Measurements from ENCODE around the gene RIC1.
"Not testable (repeated sequence)": the region's sequence is repeated elsewhere in the genome, so short reads cannot be mapped to it uniquely, and the experiment has no call there.

Gene RIC1

DNA sequence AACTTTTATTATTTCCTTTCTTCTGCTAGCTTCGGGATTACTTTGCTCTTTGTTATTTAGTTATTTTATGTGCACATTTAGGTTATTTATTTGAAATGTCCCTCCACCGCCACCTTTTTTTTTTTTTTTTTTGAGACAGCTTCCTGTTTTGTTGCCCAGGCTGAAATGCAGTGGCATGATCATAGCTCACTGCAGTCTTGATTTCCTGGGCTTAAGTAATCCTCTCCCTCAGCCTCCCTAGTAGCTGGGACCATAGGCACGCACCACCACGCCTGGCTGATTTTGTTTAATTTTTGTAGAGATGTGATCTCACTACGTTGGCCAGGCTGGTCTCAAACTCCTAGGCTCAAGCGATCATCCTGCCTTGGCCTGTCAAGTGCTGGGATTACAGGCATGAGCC is 38.5 kb downstream of the RIC1 start:
- DNase-seq (ENCODE audit: low read depth): no peak

DNA sequence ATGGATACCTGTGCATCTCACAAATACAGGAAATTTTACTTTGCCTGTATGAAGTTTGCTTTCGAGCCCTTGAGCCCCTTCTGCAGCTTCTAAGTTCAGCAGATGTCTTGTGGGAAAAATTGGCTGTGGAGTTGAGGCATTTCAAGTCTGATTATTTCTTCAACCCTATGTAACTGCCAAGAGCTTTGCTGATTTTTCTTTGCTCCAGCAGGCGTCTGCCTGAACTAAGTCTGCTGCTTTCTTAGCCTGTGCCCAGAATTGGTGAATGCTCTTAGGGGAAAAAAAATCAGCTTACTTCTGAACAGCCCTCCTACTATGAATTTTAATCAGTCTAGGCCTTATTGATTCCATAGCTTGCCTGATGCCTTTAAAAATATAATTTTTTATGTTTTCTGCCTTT is 41.2 kb downstream of the RIC1 start:
- DNase-seq (ENCODE audit: low read depth): no peak

DNA sequence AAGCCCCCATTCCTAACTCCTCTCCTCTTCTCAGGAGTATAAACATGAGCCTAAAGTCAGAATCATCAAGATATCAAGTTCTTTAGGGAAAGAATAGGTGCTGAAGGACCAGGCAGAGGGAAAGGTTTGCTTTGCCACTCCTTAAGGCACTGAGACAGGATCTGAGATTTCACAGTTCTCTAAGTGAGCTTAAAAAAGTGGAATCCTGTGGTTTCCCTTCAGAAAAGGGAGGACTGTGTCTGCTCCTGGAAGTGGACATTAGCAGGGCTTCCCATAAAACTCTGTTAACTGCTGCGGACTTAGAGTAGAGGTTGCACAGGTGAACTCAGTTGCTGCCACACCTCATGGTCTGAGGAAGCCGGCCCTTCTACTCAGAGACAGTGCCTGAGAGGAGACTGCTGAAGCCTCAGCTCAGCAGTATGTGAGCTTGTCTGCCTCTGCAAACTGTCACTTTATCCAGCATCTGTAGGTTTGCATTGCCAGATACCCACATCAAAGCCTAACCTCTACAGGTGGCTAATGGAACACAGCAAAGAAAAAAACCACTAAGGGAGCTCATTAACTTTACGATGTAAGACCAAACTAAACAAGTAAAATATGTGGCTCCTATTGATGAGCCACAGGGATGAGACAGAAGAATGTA is 42.9 kb downstream of the RIC1 start:
- no peak for DNase-seq (ENCODE audit: low read depth)

DNA sequence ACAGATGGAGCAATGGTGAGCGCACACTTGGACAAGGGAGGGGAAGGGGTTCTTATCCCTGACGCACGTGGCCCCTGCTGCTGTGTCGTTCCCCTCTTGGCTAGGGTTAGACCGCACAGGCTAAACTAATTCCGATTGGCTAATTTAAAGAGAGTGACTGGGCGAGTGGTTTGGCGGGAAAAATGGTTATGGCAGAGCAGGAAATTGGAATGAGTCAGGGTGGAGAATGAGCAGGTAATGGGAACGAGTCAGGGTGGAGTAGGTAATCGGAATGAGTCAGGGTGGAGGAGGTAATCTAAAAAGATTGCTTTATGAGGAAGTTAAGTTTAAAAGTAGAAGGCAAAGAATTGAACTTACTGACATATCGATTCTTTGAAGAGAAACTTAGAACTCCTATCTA is 46.1 kb downstream of the RIC1 start:
- DNase-seq (ENCODE audit: low read depth): not testable (repeated sequence)

GRCh38 chr9:5683591-5683990 is 54.7 kb downstream of the RIC1 start:
- not testable (repeated sequence) for DNase-seq (ENCODE audit: low read depth)

GRCh38 chr9:5684101-5684500 is 55.2 kb downstream of the RIC1 start:
- no peak for DNase-seq (ENCODE audit: low read depth)

DNA sequence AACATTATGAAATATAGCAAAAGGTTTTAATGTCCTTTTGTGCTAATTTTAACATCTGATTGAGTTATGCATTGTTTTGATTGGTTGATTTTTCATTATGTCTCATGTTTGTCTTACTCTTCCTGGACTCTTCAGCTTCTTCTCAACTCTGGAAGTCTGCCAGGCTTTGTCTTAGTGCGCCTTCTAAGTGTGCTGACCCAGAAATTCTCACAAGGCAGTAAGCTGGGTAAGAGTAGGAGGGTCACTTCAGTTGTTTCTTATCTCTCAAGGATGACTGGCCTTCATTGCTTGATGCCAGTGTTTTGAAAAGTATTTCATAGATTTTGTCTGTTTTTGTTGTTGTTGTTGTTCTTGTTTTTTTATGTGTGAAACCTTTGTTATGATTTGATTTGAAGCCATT is 59.2 kb downstream of the RIC1 start:
- DNase-seq (ENCODE audit: low read depth): no peak

GRCh38 chr9:5690278-5690677 is 61.4 kb downstream of the RIC1 start:
- DNase-seq (ENCODE audit: low read depth): no peak

- DNase-seq (ENCODE audit: low read depth): no peak
Observed at GRCh38 chr9:5695860-5696259, 67.0 kb downstream of the RIC1 start.

DNA sequence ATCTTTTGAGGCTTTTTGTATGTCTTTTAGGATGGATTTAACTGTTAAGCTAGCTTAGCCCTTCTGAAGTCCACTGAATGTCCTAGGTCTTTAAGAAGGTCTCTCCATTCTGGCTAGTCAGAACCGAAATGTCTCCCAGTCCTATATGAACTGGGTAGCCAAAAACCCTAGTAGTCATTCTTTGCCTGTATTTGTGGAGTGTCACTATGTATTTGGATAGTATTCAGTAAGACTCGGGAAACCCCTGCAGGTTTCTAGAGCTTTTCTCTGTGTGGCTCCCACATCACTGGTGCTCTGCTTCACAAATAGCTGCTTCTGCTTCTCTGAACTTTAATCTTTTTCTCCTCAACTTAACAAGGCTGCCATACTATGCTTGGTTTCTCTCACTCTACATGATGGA is 68.0 kb downstream of the RIC1 start:
- DNase-seq (ENCODE audit: low read depth): no peak

DNA sequence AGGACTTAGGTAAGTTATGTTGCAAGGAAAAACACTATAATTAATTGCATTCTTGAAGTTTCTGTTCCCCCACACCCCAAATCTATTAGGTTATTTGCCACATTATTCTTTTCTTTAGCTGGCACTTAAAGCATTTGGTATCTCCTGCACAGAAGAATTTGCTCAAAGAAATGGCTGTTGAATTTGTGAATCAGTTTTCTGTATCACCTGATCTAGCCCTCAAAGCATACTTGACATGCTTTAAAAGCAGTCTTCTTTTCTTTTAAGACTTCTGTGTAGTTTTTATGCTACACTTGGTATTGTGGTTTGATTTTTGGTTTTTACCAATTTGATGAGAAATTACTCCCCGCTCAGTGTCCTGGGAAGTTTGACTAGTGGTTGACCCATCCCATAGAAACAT is 69.1 kb downstream of the RIC1 start:
- no peak for DNase-seq (ENCODE audit: low read depth)

DNA sequence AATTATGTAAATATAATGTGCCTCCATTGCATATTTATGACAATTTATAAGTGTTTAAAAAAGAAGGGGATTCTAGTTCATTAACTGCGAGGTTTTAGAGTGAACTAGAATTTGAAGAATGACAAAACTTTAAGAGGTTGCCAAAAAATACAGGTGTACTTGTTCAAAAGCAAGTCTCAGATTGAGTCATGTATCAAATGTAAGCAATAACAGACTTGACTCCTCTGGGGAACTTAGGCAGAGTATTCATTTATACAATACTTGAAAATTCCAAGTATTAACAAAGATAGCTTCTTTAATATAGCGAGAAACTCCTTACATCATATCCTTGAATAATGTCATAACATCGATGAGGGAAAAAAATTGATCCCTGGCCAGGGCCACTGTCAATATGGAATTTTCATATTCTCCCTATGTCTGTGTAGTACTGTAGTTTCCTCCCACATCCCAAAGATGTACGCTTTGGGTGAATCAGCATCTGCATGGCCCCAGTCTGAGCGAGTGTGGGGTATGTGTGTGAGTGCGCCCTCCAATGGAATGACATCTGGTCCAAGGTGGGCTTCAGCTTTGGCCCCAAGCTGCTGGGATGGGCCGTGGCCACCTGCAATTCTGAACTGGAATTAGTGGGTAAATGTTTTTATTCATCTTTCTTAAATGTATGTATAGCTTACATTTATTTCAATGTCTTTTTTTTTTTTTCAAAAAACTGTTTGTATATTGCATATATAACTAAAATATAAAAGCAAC is 70.1 kb downstream of the RIC1 start:
- DNase-seq (ENCODE audit: low read depth): no peak

- DNase-seq (ENCODE audit: low read depth): no peak
Observed at GRCh38 chr9:5708414-5708813, 79.5 kb downstream of the RIC1 start.

DNA sequence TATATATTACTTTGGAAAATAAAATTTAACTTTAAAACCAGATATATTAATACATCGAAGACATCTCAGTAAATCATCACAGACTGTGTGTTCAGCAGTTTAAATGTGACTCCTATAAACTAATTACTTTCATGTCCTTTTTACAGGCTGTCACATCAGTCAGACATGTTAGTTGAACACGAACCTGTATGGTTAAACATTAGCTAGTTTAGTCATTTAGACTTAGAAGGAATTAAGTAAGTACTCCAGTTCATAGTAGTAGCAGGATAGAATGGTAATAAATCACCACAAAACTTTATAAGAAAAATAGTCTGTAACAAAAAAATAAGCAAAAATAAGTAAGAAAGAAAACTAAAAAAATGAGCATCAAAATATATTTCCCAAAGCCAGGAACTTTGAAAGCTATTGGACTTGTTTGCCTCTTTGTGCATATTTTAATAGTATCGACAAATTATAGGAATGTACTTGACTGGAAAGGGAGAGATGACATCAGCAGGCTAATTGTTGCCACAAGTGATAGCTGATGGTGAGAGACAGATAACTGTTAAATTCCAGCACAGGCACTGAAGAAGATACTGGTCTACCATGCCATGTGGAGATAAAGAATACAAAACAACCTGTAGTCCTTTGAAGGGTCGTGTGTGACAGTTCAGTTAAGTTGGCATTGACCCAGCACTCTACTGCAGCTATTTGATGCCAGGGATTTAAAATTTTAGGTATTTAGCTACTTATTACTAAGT is 83.9 kb downstream of the RIC1 start:
- DNase-seq (ENCODE audit: low read depth): no peak

DNA sequence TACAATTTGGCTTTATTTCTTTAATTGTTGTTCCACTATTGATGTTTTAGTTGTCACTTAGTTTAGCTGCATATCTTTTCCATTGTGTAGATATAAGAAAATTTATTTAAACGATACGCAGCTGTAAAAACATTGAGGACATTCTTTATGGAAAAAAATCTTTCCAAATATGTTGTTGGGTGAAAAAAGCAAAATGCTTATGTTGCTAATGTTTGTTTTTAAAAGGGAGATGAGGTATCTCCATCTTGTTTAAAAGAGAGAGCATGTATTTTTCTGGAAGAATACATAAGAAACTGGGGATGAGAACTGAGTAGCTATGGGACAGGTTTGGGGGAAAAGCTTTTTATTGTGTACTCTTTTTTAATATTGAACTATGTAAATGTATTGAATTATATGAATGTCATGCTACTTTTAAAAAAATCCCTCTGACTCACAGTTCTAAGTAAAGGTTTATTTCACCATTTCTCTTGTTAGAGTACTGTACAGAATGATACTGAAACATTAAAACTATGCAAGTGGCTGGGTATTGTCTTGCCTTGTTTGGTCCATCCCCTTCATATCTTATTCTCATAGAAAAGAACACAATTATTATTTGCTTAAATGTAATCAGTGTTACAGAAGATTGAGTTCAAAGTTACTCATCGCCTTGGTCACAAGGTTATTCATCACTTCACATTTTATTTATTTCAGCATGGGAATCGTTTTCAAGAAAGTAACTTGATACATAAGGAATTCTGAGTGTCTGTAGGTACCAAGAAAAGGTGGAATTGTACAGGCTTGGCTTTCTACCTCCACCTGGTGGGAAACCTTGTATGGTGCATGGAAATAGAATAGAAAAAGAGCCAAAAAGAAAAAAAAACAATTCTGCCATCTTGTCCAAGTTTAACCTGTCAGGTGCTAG is 85.8 kb downstream of the RIC1 start:
- no peak for DNase-seq (ENCODE audit: low read depth)

GRCh38 chr9:5715548-5716127 is 86.7 kb downstream of the RIC1 start:
- no peak for DNase-seq (ENCODE audit: low read depth)

- DNase-seq (ENCODE audit: low read depth): not testable (repeated sequence)
Observed at GRCh38 chr9:5717434-5717833, 88.5 kb downstream of the RIC1 start.

DNA sequence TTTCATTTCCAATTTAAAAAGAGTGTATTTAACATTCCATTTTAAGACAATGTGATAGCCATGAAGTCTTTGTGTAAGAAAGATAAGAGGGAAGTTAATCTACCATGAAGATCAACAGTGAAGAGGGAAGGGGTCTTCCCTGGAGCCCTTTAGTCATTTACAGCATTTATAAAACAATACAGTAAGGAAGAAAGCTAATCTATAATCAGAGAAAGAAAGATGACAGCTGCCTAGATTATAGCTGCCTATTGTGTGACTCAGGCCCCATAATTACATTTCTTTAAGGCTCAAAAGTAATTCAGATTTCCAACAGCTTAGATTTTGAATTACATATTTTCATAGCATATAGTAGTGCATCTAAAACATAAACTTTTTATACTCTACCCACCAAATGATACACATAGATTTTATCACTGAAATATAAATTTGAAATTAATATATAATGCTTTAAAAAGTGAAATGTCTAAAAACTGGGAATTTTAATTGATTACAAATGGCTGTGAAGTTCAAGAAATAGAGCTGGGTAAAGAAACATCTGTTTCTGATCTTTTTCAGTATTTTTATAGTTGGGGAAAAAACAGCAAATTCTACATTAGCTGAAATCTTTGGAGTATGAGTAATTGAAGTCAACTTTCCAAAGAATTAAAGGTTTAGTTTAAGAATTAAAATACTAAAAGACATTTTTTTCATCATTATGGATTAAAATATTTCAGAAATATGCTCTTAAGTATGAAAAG is 89.6 kb downstream of the RIC1 start:
- DNase-seq (ENCODE audit: low read depth): no peak

- DNase-seq (ENCODE audit: low read depth): no peak
Observed at GRCh38 chr9:5719100-5719926, 90.4 kb downstream of the RIC1 start.

- DNase-seq (ENCODE audit: low read depth): no peak
Observed at GRCh38 chr9:5720151-5720550, 91.2 kb downstream of the RIC1 start.

All from stimulated activated CD8-positive, alpha-beta memory T cell treated with anti-CD3 and anti-CD28 coated beads, Interleukin-12 subunit alpha, Interleukin-12 subunit beta, amount 100 ng/mL, for 1 hour (primary cell).